HCEC 1CT (cell line): ENCODE data around the gene GABRR2.
"Not testable (repeated sequence)": the region's sequence is repeated elsewhere in the genome, so short reads cannot be mapped to it uniquely, and the experiment has no call there.

Source experiments
- DNase-seq: peaks from one replicate; pipeline ENCODE4 v3.0.0-alpha.2; 2017

GABRR2 gene

GRCh38 chr6:89323511-89323971 is 8.4 kb upstream of the GABRR2 start:
- DNase-seq = peak; percentile 65

- no peak for DNase-seq
These were observed 6.3 kb upstream of the GABRR2 start for GRCh38 chr6:89321131-89321970.

DNA sequence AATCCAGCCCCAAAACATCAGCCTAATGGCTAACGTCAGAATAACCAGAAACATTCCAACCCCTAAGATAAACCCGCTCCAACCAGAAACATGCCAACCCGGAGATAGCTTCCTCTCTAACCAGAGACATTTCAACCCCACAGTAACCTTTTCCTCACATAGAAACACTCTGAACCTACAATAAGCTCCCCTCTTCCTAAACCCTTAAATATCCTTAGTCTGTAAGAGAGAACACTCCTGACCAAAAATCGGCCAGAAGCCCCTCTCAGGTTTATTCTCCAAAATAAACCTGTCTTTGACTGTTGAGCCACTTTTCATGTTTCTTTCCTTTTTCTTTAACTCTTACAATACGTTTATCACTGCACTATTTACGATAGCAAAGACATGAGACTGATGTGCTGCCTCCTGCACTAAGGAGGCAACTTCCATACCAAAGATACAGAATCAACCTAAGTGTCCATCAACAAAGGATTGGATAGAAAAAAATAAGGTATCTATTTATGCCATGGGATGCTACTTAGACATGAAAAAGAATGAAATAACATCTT is 5.0 kb upstream of the GABRR2 start:
- no peak for DNase-seq

DNA sequence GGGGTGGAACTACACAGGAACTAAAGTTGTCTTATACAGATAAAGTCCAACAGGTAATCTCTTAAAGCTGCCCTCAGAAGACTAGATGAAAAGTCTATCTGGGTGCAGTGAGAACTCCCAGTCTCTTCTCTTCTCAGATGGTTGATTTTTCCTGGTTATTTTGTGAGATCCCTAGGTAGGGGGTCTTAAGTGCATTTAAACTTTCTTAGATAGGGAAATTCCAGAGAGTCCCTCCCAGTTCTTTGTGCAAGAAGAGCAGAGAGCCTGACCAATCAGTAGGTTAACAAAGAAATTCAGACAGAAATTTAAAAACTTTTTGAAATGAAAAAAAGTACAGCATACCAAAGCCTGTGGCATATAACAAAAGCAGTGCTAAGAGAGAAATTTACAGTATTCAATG is 2.0 kb upstream of the GABRR2 start:
- no peak for DNase-seq

- no peak for DNase-seq
These were observed 407 bp downstream of the GABRR2 start for GRCh38 chr6:89314692-89315091.

DNA sequence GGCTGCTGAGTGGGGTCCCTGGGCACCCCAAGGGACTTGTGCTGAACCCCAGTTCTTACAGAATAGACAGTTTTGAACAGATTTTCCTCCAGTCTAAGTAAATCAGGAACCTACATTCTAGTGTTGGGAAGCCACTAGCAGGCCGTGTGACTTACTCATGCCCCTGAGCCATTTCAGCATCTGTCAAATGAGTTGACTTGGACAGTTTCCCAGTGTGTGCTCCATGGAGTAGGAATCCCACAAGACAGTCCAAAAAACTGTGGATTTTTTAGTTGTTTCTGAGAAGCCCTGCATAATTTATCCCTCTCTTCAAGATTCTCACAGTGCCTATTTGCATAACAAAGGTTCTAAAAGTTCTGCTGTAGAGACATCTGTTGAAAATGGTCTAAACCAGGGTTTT is 2.1 kb downstream of the GABRR2 start:
- peak; percentile 86 for DNase-seq

GRCh38 chr6:89311853-89312531 is 3.1 kb downstream of the GABRR2 start:
- no peak for DNase-seq

- DNase-seq = no peak
These were observed 3.6 kb downstream of the GABRR2 start for GRCh38 chr6:89311530-89311852.

DNA sequence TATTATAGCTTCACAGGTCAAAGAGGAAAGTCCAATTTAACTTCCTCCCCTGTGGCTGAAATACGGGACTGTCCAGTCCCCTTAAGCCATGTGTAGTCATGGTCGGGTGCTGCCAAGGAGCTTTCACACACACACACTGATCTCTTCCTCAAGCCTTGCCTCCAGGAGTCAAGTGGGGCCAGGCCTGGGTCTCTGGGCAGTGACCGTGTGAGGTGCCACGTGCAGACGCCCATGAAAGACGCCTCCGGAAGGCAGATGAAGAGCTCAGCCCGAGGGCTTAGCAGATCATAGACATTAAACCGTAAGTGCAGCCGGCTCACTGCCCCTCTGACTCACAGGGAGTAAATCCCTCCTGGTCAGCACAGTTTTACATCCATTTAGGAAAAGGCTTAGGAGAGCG is 4.2 kb downstream of the GABRR2 start:
- DNase-seq = peak; percentile 79

- no peak for DNase-seq
These were observed 6.3 kb downstream of the GABRR2 start for GRCh38 chr6:89308525-89309395.

- not testable (repeated sequence) for DNase-seq
These were observed 10.6 kb downstream of the GABRR2 start for GRCh38 chr6:89304517-89304916.

- DNase-seq = no peak
These were observed 12.2 kb downstream of the GABRR2 start for GRCh38 chr6:89302936-89303335.

- DNase-seq = no peak
These were observed 12.8 kb downstream of the GABRR2 start for GRCh38 chr6:89302195-89302770.

- no peak for DNase-seq
These were observed 13.4 kb downstream of the GABRR2 start for GRCh38 chr6:89301586-89302194.

- DNase-seq = peak; percentile 26
These were observed 15.6 kb downstream of the GABRR2 start for GRCh38 chr6:89299466-89299850.

GRCh38 chr6:89298680-89299465 is 16.2 kb downstream of the GABRR2 start:
- DNase-seq = peak; percentile 81

DNA sequence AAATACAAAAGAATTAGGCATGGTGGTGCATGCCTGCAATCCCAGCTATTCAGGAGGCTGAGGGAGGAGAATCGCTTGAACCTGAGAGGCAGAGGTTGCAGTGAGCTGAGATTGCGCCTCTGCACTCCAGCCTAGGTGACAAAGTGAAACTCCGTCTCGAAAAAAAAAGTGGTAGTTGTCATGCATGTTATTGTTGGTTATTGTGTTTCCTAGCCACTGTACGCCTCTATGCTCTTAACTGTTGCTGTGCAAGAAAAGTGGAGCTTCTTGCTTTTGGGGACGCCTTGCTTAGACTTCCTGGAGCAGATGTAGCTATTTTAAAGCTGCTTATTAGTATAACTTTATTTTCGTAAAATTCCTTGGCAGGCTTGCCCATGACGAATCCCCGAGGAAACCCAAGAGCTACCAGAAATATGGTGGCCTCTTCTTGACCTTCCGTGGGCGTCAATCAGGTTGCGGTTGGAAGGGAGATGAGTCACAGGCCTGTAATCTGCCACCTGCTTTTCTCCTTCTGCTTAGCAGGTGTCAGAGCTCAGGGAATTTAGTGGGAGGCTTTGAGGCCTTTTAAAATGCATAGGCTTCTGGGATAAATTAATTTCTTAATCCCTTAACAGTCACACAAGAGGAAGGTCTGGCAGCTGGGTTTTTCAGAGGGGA is 17.3 kb downstream of the GABRR2 start:
- peak; percentile 98 for DNase-seq

GRCh38 chr6:89295981-89296380 is 19.1 kb downstream of the GABRR2 start:
- DNase-seq = no peak

DNA sequence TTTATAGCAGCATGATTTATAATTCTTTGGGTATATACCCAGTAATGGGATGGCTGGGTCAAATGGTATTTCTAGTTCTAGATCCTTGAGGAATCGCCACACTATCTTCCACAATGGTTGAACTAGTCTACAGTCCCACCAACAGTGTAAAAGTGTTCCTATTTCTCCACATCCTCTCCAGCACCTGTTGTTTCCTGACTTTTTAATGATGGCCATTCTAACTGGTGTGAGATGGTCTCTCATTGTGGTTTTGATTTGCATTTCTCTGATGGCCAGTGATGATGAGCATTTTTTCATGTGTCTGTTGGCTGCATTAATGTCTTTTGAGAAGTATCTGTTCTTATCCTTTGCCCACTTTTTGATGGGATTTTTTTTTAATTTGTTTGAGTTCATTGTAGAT is 20.0 kb downstream of the GABRR2 start:
- not testable (repeated sequence) for DNase-seq

- no peak for DNase-seq
These were observed 23.8 kb downstream of the GABRR2 start for GRCh38 chr6:89291256-89291819.
